ENCODE data around the gene MIOS. TPM values are rescaled to one million over a fixed set of nuclear protein-coding genes. Genes with fewer than 3 reads are reported as not detected.

MIOS gene
- total and polyA plus RNA-seq, 2 of the 4 experiments (the other 2 are of a cell fraction), result 10.6 to 32.4 TPM

DNA sequence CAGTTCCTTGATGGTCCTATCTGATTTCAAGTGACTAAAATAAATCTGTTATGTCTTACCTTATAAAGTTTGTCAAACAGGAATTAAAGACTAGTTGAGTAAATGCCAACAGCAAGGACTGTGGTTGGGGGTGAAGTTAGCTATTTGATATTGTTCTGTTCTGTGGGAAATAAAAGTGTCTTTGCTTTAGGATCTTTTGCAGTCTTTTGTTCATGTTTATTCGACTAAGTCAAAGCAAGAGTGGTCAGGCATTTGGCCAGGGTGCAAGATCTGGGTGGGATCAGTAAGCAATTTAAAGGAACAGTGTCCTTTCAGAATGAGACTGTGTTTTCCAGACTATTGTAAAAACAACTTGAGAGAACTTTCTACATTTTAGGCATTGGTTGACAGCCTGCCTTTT is 31.0 kb upstream of the MIOS start, which contains the start of gene COL28A1:
TSS of gene COL28A1 (minus strand) at position 183 of the 400 bp plus-strand sequence. CDS start 2,998 bp downstream, outside the sequence.
- no peak within 1 kb of the TSS for H2AK9ac ChIP-seq (replicated peaks; ENCODE audit: low read depth, low read length, poor library complexity)
- no peak within 1 kb of the TSS for H3K4ac ChIP-seq (ENCODE audit: low read depth, low read length)
- H3K27me3 ChIP-seq (ENCODE audit: control insufficient read depth, insufficient read depth, low read length), result no peaks in the 10 kb centered on the region
- no peaks in the 10 kb centered on the region for H3K79me1 ChIP-seq (ENCODE audit: low read depth in 1 of 2, low read length in 2 of 2)
- H3K4me2 ChIP-seq (ENCODE audit: low read depth, low read length), result no peak within 1 kb of the TSS
- H2BK120ac ChIP-seq (ENCODE audit: low read depth, low read length), result no peak within 1 kb of the TSS
- H3K9me1 ChIP-seq (ENCODE audit: insufficient read depth, low read length), result no peaks in the 10 kb centered on the region
- H4K91ac ChIP-seq (ENCODE audit: insufficient read depth, low read depth, low read length), result no peak within 1 kb of the TSS
- no peaks in the 10 kb centered on the region for H3K9me3 ChIP-seq (ENCODE audit: control insufficient read depth, insufficient read depth, low read length)
- no peak within 1 kb of the TSS for H4K8ac ChIP-seq (ENCODE audit: low read depth in 2 of 2, low read length in 2 of 2)
- H4K20me1 ChIP-seq (ENCODE audit: insufficient read depth, low read length), result no peaks in the 10 kb centered on the region
- no peak within 1 kb of the TSS for H4K5ac ChIP-seq (ENCODE audit: low read depth, low read length)
- ChIA-PET POLR2A (ENCODE audit: unreplicated experiment) (no interaction called here), CTCF (no interaction called here)
- no peak within 1 kb of the TSS for H3K18ac ChIP-seq (ENCODE audit: low read depth, low read length)
- no peaks in the 10 kb centered on the region for H3K4me1 ChIP-seq (ENCODE audit: control insufficient read depth, insufficient read depth, low read length)
- no peak within 1 kb of the TSS for H2BK15ac ChIP-seq (ENCODE audit: low read depth, low read length)
- H3K4me3 ChIP-seq (ENCODE audit: insufficient read depth, low read depth, low read length), result no peak within 1 kb of the TSS
- ATAC-seq (ENCODE audit: low read depth), result no peak
- H3K23ac ChIP-seq (ENCODE audit: low read depth, low read length), result no peak within 1 kb of the TSS
- DNase-seq, result no peak
- H3K36me3 ChIP-seq (ENCODE audit: control insufficient read depth, insufficient read depth, low read length), result no peaks in the 10 kb centered on the region
- no peak for TF ChIP-seq BHLHE40 (IDR thresholded peaks at IDR 0.05; ENCODE audit: low read depth, low read length)
- TF ChIP-seq MAFK (IDR thresholded peaks at IDR 0.05; ENCODE audit: low read depth, low read length), result no peak
- intact Hi-C loops (cut with micrococcal nuclease), result no loop called here
- no peak within 1 kb of the TSS for H3K14ac ChIP-seq (replicated peaks; ENCODE audit: low read depth, low read length)
- BruUV-seq (replicated peaks), result no TSS peak
- no peak within 1 kb of the TSS for H2AFZ ChIP-seq (replicated peaks; ENCODE audit: low read length, poor library complexity)
- no peak within 1 kb of the TSS for H2AK5ac ChIP-seq (ENCODE audit: low read depth, low read length)
- H2BK5ac ChIP-seq (ENCODE audit: low read depth, low read length, poor library complexity, severe bottlenecking), result no peak within 1 kb of the TSS
- dilution Hi-C loops (cut with HindIII; ENCODE audit: low sequenced_read_pairs, unreplicated experiment), result no loop called here
- in situ Hi-C loops (cut with MboI; ENCODE audit: low sequenced_read_pairs), result loop anchor here (5.0 kb wide), 2 partner anchors 108 to 433 kb away; no protein-coding TSS in a partner anchor
- H3K27ac ChIP-seq (ENCODE audit: insufficient read depth, low read length), result no peak within 1 kb of the TSS
- 0% methylated on average over 1 of the region's 1 CpG; no CpG with 5 or more reads in 1 of the 2 experiments for WGBS, 2 experiments (ENCODE audit: extremely low coverage in 2 of 2, insufficient read length in 1 of 2)
- H2BK20ac ChIP-seq (ENCODE audit: low read depth, low read length), result no peak within 1 kb of the TSS
- H3K56ac ChIP-seq (ENCODE audit: extremely low read depth, insufficient read depth, low read length), result no peak within 1 kb of the TSS
- no peak within 1 kb of the TSS for H3K9ac ChIP-seq (ENCODE audit: low read depth, low read length)
